GM12878 (cell line): Measurements from ENCODE around the gene MMAA.

Experiments
- BCL11A ChIP-seq: IDR thresholded peaks from 2 replicates; pipeline ENCODE4 v1.6.1; 2011; ENCODE audit warnings: low read depth, low read length
- CHD1 ChIP-seq: IDR thresholded peaks from 2 replicates; pipeline ENCODE4 v1.6.1; 2012; ENCODE audit warnings: low read depth, low read length, improper control_type of control experiment
- CTCF ChIP-seq, 3 experiments: IDR thresholded peaks in 2 of 3; conservative IDR thresholded peaks in 1 of 3; 2 replicates each; pipeline ENCODE4 v1.5.1; 2011; ENCODE audit warnings: low read depth in 3 of 3, low read length in 3 of 3, mild to moderate bottlenecking in 3 of 3, control low read depth in 2 of 3, moderate library complexity in 2 of 3, inconsistent platforms in 1 of 3, mixed read lengths in 1 of 3; ENCODE audit not compliant: control insufficient read depth in 2 of 3, insufficient read depth in 1 of 3; ENCODE audit errors: extremely low read depth in 1 of 3
- E2F4 ChIP-seq: IDR thresholded peaks from 2 replicates; pipeline ENCODE4 v1.6.1; 2012; ENCODE audit warnings: low read depth, low read length, improper control_type of control experiment
- EED ChIP-seq: sonication (generic); IDR thresholded peaks from 2 replicates; pipeline ENCODE4 v1.6.1; 2016; ENCODE audit warnings: antibody characterized with exemption, low read depth
- GABPA ChIP-seq: IDR thresholded peaks from 2 replicates; pipeline ENCODE4 v1.6.1; 2014; ENCODE audit warnings: antibody characterized with exemption, low read depth, mild to moderate bottlenecking, inconsistent platforms
- PAX8 ChIP-seq: fragments of 450-650 bp; IDR thresholded peaks from 2 replicates; pipeline ENCODE4 v1.6.1; 2017; ENCODE audit warnings: mild to moderate bottlenecking, moderate library complexity
- POLR2A ChIP-seq: IDR thresholded peaks from 2 replicates; pipeline ENCODE4 v1.6.1; 2011; ENCODE audit warnings: low read depth, mild to moderate bottlenecking, low read length
- REST ChIP-seq: IDR thresholded peaks from 2 replicates; pipeline ENCODE4 v1.6.1; 2012; ENCODE audit warnings: mild to moderate bottlenecking, low read depth, low read length
- SREBF2 ChIP-seq: IDR thresholded peaks from 2 replicates; pipeline ENCODE4 v1.6.1; 2012; ENCODE audit warnings: mild to moderate bottlenecking, low read length
- TAF1 ChIP-seq: IDR thresholded peaks from 2 replicates; pipeline ENCODE4 v1.6.1; 2011; ENCODE audit warnings: mild to moderate bottlenecking, low read depth, low read length, borderline replicate concordance
- USF1 ChIP-seq: IDR thresholded peaks from 2 replicates; pipeline ENCODE4 v1.6.1; 2011; ENCODE audit warnings: borderline replicate concordance, low read depth, mild to moderate bottlenecking, moderate library complexity, mixed read lengths, low read length; ENCODE audit not compliant: insufficient read depth; ENCODE audit errors: extremely low read length

GRCh38 chr4:145709336-145709735, 90.2 kb downstream of the MMAA start:
- no peak for TF ChIP-seq CTCF (IDR thresholded peaks at IDR 0.05 in 2 of 3, conservative IDR thresholded peaks at IDR 0.05 in 1 of 3; ENCODE audit: control insufficient read depth in 2 of 3, extremely low read depth in 1 of 3, insufficient read depth in 1 of 3, low read depth in 3 of 3, low read length in 3 of 3)
- no peak for TF ChIP-seq SREBF2
- no peak for TF ChIP-seq EED
- TF ChIP-seq TAF1, result no peak
- TF ChIP-seq CHD1, result no peak
- TF ChIP-seq PAX8, result no peak
- no peak for TF ChIP-seq E2F4
- peak; percentile 14 for TF ChIP-seq USF1
- no peak for TF ChIP-seq POLR2A
- no peak for TF ChIP-seq GABPA
- no peak for TF ChIP-seq REST
- no peak for TF ChIP-seq BCL11A
